HEK293 (cell line): ENCODE measurements around the gene PLXND1.

ENCODE experiments used
- CTCF ChIP-seq: fragments of 450-650 bp; formaldehyde crosslinking; IDR thresholded peaks from 2 replicates; pipeline ENCODE4 v1.5.1; 2016; ENCODE audit warnings: missing biosample characterization, missing genetic modification characterization
- PRDM1 ChIP-seq: fragments of 450-650 bp; formaldehyde crosslinking; IDR thresholded peaks from 2 replicates; pipeline ENCODE4; 2016; ENCODE audit warnings: missing biosample characterization, missing genetic modification characterization
- ZBTB8A ChIP-seq: fragments of 450-650 bp; formaldehyde crosslinking; IDR thresholded peaks from 2 replicates; pipeline ENCODE4 v1.5.1; 2016; ENCODE audit warnings: missing biosample characterization, missing genetic modification characterization
- ZNF138 ChIP-seq: fragments of 450-650 bp; formaldehyde crosslinking; IDR thresholded peaks from 2 replicates; pipeline ENCODE4 v1.5.1; 2016; ENCODE audit warnings: missing biosample characterization, missing genetic modification characterization, borderline replicate concordance
- ZNF501 ChIP-seq: fragments of 450-650 bp; formaldehyde crosslinking; IDR thresholded peaks from 2 replicates; pipeline ENCODE4 v1.5.1; 2016; ENCODE audit warnings: missing biosample characterization, missing genetic modification characterization
- TF ChIP-seq, protein P1 (sequence below): fragments of 450-650 bp; formaldehyde crosslinking; IDR thresholded peaks from 2 replicates; pipeline ENCODE4 v1.5.1; 2016; ENCODE audit warnings: missing biosample characterization, missing genetic modification characterization
- TF ChIP-seq, protein P2 (sequence below): fragments of 450-650 bp; formaldehyde crosslinking; IDR thresholded peaks from 2 replicates; pipeline ENCODE4 v1.5.1; 2016; ENCODE audit warnings: missing biosample characterization, missing genetic modification characterization
- TF ChIP-seq, protein P3 (sequence below): fragments of 450-650 bp; formaldehyde crosslinking; IDR thresholded peaks from 2 replicates; pipeline ENCODE4 v1.5.1; 2016; ENCODE audit warnings: missing biosample characterization, missing genetic modification characterization
- TF ChIP-seq, protein P4 (sequence below): fragments of 450-650 bp; formaldehyde crosslinking; IDR thresholded peaks from 2 replicates; pipeline ENCODE4 v1.5.1; 2016; ENCODE audit warnings: missing biosample characterization, missing genetic modification characterization, borderline replicate concordance

DNA sequence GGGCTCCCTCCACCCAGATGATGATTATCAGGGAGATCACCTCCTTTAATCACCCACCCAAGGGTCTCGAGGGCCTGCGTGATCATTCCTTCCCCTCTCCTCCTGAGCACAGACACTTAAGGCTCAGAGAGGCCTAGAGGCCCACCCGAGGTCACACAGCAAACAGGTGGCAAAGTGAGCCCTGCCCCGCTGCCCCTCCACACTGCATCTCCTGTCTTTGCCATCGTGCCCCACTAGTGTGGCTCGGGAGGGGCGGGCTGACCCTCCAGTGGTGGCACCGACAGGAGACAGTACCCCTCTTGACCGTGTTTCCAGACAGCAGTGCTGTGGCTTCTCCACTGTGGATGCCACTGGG is 4.9 kb upstream of the PLXND1 start:
- no peak for TF ChIP-seq PRDM1 (tag by site-specific recombination)
- no peak for TF ChIP-seq CTCF (tag by site-specific recombination)
- TF ChIP-seq, protein P1, sequence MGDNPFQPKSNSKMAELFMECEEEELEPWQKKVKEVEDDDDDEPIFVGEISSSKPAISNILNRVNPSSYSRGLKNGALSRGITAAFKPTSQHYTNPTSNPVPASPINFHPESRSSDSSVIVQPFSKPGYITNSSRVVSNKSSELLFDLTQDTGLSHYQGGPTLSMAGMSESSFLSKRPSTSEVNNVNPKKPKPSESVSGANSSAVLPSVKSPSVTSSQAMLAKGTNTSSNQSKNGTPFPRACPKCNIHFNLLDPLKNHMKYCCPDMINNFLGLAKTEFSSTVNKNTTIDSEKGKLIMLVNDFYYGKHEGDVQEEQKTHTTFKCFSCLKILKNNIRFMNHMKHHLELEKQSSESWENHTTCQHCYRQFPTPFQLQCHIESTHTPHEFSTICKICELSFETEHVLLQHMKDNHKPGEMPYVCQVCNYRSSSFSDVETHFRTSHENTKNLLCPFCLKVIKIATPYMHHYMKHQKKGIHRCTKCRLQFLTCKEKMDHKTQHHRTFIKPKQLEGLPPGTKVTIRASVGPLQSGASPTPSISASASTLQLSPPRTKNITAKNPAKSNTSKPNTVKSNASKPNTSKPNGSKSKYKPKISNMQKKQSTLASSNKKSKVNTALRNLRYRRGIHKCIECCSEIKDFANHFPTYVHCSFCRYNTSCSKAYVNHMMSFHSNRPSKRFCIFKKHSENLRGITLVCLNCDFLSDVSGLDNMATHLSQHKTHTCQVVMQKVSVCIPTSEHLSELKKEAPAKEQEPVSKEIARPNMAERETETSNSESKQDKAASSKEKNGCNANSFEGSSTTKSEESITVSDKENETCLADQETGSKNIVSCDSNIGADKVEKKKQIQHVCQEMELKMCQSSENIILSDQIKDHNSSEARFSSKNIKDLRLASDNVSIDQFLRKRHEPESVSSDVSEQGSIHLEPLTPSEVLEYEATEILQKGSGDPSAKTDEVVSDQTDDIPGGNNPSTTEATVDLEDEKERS (tag by site-specific recombination) = no peak
- TF ChIP-seq ZBTB8A (tag by site-specific recombination) = no peak
- TF ChIP-seq, protein P2, sequence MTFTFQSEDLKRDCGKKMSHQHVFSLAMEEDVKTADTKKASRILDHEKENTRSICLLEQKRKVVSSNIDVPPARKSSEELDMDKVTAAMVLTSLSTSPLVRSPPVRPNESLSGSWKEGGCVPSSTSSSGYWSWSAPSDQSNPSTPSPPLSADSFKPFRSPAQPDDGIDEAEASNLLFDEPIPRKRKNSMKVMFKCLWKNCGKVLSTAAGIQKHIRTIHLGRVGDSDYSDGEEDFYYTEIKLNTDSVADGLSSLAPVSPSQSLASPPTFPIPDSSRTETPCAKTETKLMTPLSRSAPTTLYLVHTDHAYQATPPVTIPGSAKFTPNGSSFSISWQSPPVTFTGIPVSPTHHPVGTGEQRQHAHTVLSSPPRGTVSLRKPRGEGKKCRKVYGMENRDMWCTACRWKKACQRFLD (tag by site-specific recombination) = no peak
- TF ChIP-seq, protein P3, sequence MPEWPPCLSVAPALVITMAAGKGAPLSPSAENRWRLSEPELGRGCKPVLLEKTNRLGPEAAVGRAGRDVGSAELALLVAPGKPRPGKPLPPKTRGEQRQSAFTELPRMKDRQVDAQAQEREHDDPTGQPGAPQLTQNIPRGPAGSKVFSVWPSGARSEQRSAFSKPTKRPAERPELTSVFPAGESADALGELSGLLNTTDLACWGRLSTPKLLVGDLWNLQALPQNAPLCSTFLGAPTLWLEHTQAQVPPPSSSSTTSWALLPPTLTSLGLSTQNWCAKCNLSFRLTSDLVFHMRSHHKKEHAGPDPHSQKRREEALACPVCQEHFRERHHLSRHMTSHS (tag by site-specific recombination) = no peak
- TF ChIP-seq ZNF501 (tag by site-specific recombination) = no peak
- TF ChIP-seq, protein P4, sequence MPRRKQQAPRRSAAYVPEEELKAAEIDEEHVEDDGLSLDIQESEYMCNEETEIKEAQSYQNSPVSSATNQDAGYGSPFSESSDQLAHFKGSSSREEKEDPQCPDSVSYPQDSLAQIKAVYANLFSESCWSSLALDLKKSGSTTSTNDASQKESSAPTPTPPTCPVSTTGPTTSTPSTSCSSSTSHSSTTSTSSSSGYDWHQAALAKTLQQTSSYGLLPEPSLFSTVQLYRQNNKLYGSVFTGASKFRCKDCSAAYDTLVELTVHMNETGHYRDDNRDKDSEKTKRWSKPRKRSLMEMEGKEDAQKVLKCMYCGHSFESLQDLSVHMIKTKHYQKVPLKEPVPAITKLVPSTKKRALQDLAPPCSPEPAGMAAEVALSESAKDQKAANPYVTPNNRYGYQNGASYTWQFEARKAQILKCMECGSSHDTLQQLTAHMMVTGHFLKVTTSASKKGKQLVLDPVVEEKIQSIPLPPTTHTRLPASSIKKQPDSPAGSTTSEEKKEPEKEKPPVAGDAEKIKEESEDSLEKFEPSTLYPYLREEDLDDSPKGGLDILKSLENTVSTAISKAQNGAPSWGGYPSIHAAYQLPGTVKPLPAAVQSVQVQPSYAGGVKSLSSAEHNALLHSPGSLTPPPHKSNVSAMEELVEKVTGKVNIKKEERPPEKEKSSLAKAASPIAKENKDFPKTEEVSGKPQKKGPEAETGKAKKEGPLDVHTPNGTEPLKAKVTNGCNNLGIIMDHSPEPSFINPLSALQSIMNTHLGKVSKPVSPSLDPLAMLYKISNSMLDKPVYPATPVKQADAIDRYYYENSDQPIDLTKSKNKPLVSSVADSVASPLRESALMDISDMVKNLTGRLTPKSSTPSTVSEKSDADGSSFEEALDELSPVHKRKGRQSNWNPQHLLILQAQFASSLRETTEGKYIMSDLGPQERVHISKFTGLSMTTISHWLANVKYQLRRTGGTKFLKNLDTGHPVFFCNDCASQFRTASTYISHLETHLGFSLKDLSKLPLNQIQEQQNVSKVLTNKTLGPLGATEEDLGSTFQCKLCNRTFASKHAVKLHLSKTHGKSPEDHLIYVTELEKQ = no peak
- TF ChIP-seq ZNF138 (tag by site-specific recombination) = no peak
